Activated naive CD8-positive, alpha-beta T cell treated with anti-CD3 and anti-CD28 coated beads for 36 hours (primary cell): Measurements from ENCODE around the gene SPTBN4. TPM values are rescaled to one million over a fixed set of nuclear protein-coding genes. Genes with fewer than 3 reads are reported as not detected.
"Not testable (repeated sequence)": the region's sequence is repeated elsewhere in the genome, so short reads cannot be mapped to it uniquely, and the experiment has no call there.

Source experiments
- DNase-seq: peaks from one replicate; pipeline ENCODE4 v3.0.0; 2021
- H3K27ac Mint-ChIP-seq: one replicate; pipeline ENCODE4 v1.8.0; 2022; ENCODE audit warnings: mild to moderate bottlenecking, moderate library complexity, mixed read lengths
- H3K27me3 Mint-ChIP-seq: one replicate; pipeline ENCODE4 v1.8.0; 2022; ENCODE audit warnings: mild to moderate bottlenecking, mixed read lengths
- H3K36me3 Mint-ChIP-seq: one replicate; pipeline ENCODE4 v1.8.0; 2021; ENCODE audit warnings: mild to moderate bottlenecking, mixed read lengths
- H3K4me1 Mint-ChIP-seq: one replicate; pipeline ENCODE4 v1.8.0; 2021; ENCODE audit warnings: mixed read lengths
- H3K4me3 Mint-ChIP-seq: one replicate; pipeline ENCODE4 v1.8.0; 2022; ENCODE audit warnings: mild to moderate bottlenecking, moderate library complexity, mixed read lengths
- H3K9me3 Mint-ChIP-seq: one replicate; pipeline ENCODE4 v1.8.0; 2022; ENCODE audit warnings: mixed read lengths
- total RNA-seq, 2 experiments: library from RNA; stranded (reverse); gene quantifications; one replicate each; pipeline ENCODE4 v1.2.3, GENCODE V29; 2021

SPTBN4 gene
- total RNA-seq, 2 experiments from 2014 or later = 1.1 to 2.9 TPM

DNA sequence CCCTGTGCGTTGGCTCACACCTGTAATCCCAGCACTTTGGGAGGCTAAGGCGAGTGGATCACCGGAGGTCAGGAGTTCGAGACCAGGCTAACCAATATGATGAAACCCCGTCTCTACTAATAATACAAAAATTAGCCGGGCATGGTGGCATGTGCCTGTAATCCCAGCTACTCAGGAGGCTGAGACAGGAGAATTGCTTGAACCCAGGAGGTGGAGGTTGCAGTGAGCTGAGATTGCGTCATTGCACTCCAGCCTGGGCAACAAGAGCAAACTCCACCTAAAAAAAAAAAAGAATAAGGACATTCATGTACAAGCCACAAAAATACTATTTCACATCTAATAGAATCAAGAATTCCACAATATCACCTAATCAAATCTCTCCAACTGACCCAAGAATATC is 38.6 kb upstream of the SPTBN4 start:
- not testable (repeated sequence) for H3K27me3 Mint-ChIP-seq, H3K9me3 Mint-ChIP-seq, H3K27ac Mint-ChIP-seq, H3K36me3 Mint-ChIP-seq, H3K4me3 Mint-ChIP-seq, H3K4me1 Mint-ChIP-seq, DNase-seq

DNA sequence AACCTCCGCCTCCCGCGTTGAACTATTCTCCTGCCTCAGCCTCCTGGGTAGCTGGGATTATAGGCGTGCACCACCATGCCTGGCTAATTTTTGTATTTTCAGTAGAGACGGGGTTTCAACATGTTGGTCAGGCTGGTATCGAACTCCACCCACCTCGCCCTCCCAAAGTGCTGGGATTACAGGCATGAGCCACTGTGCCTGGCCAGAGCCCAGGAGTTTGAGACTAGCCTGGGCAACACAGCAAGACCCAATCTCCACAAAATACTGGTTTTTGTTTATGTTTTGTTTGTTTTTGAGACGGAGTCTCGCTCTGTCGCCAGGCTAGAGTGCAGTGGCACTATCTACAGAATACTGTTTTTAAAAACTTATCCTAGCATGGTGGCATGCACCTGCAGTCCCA is 36.6 kb upstream of the SPTBN4 start:
- DNase-seq, H3K27me3 Mint-ChIP-seq, H3K9me3 Mint-ChIP-seq, H3K36me3 Mint-ChIP-seq, H3K27ac Mint-ChIP-seq, H3K4me3 Mint-ChIP-seq: not testable (repeated sequence)
- peaks cover 14% of the 10 kb centered on the region for H3K4me1 Mint-ChIP-seq

DNA sequence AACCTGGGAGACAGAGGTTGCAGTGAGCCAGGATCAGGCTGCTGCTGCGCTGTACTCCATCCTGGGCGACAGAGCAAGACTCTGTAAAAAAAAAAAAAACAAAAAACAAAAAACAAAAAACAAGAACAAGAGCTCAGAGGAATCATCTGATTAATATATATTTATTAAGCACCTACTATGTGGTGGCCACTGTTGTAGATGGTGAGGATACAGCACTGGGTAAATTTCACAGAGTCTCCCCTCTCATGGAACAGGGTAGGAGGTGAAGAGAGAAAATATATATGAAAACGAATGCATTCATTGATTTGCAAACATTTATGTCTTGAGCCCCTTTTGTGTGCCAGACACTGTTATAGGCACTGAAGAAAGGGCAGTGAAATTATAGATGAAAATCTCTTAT is 35.1 kb upstream of the SPTBN4 start:
- no peak for DNase-seq
- Mint-ChIP-seq H3K4me1 (peaks cover 10% of the 10 kb centered on the region), H3K36me3 (no peaks in the 10 kb centered on the region), H3K9me3 (no peaks in the 10 kb centered on the region), H3K27me3 (no peaks in the 10 kb centered on the region), H3K4me3 (no peak overlapping the region), H3K27ac (no peak overlapping the region)

DNA sequence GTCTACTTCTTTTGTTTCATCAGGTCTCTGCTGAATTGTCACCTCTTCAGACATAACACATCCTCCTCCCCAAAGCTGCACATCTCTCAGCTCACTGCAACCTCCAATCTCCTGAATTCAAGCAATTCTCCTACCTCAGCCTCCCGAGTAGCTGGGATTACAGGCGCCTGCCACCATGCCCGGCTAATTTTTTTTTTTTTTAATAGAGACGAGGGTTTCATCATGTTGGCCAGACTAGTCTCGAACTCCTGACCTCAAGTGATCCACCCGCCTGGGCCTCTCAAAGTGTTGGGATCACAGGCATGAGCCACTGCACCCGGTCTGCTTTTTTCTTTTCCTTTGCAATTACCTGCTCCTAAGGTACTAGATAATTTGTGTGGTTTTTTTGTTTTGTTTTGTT is 34.0 kb upstream of the SPTBN4 start:
- H3K27ac Mint-ChIP-seq = peak overlapping the region; percentile 95
- not testable (repeated sequence) for H3K9me3 Mint-ChIP-seq, H3K27me3 Mint-ChIP-seq, DNase-seq, H3K36me3 Mint-ChIP-seq
- peak overlapping the region; percentile 83 for H3K4me3 Mint-ChIP-seq
- peaks cover 10% of the 10 kb centered on the region for H3K4me1 Mint-ChIP-seq

DNA sequence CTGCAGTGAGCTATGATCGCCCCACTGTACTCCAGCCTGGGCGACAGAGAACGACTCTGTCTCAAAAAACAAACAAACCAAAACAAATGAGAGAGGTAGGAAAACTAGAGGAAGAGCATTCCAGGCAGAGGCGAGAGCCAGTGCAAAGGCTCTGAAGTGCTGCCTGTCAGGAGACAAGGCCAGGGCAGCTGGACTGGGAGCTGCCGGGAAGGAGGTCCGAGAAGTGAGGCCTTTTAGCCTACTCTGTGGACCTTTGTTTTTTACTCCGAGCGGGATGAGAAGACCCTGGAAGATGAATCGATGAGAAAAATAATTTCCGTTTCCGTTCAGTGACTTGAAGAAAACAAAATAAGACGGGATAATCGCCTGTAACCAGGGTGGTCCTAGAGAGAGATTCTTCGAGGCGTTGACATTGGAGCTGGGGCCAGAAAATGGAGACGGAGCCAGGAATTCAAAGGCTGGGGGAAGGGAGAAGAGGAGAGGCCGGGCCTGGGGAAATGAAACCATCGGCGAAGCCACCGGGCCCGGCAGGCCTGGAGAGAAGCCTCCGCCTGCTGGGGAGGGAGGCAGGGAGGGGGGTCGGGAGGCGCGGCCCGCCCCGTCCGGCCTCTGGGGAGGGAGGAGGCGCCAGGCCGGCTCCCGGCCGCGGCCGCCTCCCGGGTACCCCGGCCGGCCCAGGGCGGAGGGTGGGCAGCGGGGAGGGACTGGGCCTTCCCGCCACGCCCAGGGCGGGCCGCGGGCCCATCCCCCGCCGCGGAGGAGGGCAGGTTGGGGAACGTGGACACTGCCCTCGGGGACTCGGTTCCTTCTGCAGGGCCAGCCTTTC is 33.2 kb upstream of the SPTBN4 start:
- Mint-ChIP-seq H3K4me1 (peaks cover 10% of the 10 kb centered on the region), H3K36me3 (no peaks in the 10 kb centered on the region), H3K27me3 (no peaks in the 10 kb centered on the region), H3K27ac (peak overlapping the region; percentile 95), H3K9me3 (no peaks in the 10 kb centered on the region), H3K4me3 (peak overlapping the region; percentile 83)
- peak; percentile 59 for DNase-seq

DNA sequence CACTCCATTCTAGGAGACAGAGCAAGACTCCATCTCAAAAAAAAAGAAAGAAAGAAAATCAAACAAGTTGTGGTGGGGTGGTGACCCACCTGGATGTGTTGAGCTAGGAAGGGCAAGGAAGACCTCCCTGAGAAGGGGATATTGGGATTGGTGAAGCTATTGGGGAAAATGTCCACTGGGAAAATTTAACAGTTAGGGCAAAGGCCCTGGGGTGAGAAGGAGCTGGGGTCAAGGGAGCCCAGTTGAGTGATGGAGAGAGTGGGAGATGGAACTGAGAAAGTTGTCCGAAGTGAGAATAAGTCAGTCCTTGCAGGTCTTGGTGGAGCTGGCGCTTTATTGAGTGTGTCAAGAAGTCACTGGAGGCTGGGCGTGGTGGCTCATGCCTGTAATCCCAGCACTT is 28.5 kb upstream of the SPTBN4 start:
- Mint-ChIP-seq H3K27ac (no peak overlapping the region), H3K36me3 (peaks cover 2% of the 10 kb centered on the region), H3K4me1 (peaks cover 26% of the 10 kb centered on the region), H3K9me3 (no peaks in the 10 kb centered on the region), H3K27me3 (no peaks in the 10 kb centered on the region), H3K4me3 (no peak overlapping the region)
- no peak for DNase-seq

DNA sequence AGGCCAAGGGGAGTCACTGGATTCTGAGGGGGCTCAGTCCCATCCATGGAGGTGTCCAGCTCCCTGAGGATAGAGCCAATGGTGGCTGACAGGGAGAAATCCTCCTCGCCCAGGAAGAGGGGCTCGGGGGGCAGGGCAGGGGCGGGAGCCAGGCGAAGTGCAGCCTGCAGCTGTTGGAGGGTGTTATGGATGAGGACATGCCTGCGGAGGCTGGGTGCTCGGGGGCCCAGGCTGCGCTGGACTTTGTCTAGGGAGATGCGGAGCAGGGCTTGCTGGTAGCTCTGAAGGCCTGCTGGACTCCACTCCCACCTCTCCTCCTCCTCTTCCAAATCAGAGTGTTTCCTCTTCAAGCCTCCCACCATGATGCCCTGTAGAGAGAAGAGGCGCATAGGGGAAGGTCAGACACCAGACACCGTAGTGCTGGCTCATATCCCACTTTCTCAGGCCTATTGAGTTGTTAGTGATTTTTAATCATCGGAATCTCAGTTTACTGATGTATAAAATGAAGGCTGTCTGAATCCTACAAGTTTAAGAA is 25.0 kb upstream of the SPTBN4 start:
- peak overlapping the region; percentile 96 for H3K27ac Mint-ChIP-seq
- no peak for DNase-seq
- peaks cover 22% of the 10 kb centered on the region for H3K4me1 Mint-ChIP-seq
- no peaks in the 10 kb centered on the region for H3K9me3 Mint-ChIP-seq
- H3K36me3 Mint-ChIP-seq = peaks cover 2% of the 10 kb centered on the region
- peak overlapping the region; percentile 94 for H3K4me3 Mint-ChIP-seq
- no peaks in the 10 kb centered on the region for H3K27me3 Mint-ChIP-seq

DNA sequence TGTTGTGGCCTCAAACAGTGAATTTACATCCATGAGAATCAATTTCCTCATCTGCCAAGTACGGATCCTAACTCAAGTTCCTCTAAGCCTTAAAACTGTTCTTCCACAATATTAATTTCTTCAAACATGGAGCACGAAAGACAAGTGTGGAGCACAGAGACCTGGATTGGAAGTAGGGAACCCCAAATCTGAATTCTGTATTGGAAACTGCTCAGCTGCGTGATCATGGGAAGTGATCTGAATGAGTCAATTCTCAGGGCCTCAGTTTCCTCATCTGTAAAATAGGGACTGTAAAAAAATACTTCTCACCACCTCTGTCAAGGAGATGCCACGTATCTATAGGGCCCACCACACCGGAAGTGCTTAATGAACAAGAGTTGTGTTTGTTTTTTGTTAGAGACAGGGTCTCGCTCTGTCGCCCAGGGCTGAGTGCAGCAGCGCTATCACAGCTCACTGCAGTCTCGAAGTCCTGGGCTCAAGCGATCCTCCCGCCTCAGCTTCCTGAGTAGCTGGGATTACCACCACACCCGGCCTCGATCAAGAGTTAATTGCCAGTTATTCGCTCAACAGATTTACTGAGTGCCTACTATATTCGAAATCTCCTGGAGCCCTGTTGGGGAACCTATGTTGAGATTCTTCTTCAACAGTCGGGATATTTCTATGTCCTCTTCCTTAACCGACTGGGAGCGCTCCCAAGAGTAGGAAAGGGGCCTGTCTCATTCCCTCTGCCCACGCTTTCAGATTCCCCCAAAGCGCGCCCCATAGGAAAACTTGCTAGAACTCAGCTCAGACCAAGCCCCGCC is 24.3 kb upstream of the SPTBN4 start:
- Mint-ChIP-seq H3K27ac (peak overlapping the region; percentile 96), H3K4me3 (peak overlapping the region; percentile 94), H3K4me1 (peaks cover 22% of the 10 kb centered on the region), H3K36me3 (peaks cover 2% of the 10 kb centered on the region), H3K27me3 (no peaks in the 10 kb centered on the region), H3K9me3 (no peaks in the 10 kb centered on the region)
- peak; percentile 25 for DNase-seq

DNA sequence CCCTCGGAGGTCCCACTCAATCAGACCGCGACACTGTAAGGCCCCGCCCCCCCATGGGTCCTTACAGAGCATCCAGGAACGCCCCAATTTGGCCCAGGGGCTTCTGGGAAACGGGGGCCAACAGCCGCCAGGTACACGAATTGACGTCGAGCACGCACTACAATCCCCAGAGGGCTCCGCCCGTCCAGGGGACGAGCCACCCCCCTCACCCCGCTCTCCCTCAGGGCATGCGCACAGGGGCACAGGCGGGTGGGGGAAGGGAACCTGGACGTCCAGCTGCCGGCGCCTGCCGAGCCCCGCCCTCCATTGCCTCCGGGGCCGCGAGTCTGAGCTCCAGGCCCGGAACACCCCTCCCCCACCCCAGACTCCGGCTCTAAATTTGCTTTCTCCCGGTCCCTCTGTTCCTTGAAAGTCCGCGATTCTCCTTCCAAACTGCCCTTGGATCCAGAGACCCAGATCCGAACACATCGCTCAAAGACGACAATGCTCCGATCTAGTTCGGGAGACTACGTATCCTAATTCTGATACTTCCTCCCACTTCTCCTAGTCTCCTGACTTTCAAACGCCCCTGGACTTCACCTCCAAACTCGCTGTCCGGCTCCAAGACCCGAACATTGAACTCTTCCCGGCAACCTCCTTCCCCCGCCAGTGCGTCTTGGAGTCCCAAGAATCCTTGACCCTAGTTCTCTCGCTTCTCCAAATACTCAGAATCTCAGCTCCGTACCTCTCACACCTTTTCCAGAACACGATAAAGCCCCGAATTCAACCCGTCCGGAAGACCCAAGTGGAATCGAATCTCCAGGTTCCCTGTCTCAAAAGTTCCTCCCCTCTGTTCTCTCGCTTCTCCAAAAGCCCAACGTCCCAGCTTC is 23.4 kb upstream of the SPTBN4 start:
- Mint-ChIP-seq H3K9me3 (no peaks in the 10 kb centered on the region), H3K36me3 (peaks cover 2% of the 10 kb centered on the region), H3K27me3 (no peaks in the 10 kb centered on the region), H3K4me1 (peaks cover 22% of the 10 kb centered on the region), H3K4me3 (peak overlapping the region; percentile 94), H3K27ac (peak overlapping the region; percentile 96)
- peak; percentile 99 for DNase-seq

DNA sequence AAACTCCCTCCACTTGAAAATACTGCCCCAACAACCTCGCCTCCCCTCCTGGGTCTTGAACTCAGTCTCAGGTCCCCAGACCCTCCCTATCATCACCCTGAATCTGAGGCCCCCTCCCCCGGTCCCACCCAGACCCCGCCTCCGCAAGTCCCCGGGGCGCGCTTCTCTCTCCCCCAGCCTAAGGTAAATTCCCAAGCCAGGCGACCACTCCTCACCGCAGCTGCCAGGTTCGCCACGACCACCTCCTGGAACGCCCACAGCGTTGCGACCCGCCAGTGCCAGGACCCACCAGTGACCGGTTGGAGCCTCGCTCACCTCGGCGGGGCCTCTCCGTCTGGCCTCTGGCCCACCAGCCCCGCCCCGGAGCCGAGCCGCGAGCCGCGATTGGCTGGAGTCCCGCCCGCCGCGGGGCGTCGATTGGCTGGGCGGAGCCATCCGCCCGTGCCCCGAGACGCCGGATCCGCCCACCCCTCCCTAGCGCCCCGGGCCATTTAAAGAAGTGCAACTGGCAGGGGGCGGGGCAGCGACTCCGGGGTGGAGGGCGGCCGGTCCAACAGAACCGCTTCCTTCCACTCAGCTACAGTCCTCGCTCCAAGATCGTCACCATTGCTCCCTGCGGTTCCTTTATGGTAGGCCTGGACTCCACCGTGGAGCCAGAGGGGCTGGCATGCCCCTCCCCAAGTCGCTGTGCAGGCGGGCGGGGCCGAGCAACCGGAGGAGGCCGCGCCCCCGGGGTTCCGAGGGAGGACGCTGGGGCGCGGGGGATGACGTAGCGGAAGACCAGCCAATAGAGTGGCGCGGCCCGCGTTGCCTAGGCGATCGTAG is 22.6 kb upstream of the SPTBN4 start, which contains the start of gene SERTAD3:
Gene SERTAD3 (minus strand): TSS at position 336 of the 825 bp plus-strand sequence. CDS start 2,255 bp downstream, outside the sequence.
- no peaks in the 10 kb centered on the region for H3K9me3 Mint-ChIP-seq
- H3K4me3 Mint-ChIP-seq = peak within 1 kb of the TSS; percentile 94
- peaks cover 2% of the 10 kb centered on the region for H3K36me3 Mint-ChIP-seq
- H3K27me3 Mint-ChIP-seq = no peaks in the 10 kb centered on the region
- peak; percentile 99 for DNase-seq
- peaks cover 22% of the 10 kb centered on the region for H3K4me1 Mint-ChIP-seq
- H3K27ac Mint-ChIP-seq = peak within 1 kb of the TSS; percentile 90

DNA sequence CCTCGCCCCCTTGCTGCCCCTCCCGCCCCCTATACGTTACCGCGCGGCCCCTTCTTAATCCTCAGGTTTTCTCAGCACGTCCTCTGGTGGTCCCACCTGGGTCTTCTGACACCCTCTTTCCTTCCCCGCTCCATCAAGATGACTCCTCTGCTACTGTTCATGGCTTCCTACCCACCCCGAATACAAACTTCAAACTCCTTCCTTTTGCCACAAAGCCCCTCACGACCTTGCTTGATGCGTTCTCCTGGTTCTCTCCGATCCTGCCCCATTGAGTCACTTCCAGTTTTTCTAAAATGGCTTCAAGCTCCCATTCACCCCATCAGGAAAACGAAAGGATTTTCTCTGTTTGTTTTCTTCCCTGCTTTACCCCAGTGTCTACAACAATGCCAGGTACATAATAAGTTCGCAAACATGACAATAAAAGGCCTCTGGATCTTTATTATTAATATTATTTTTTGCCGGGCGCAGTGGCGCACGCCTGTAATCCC is 21.9 kb upstream of the SPTBN4 start:
- Mint-ChIP-seq H3K36me3 (peaks cover 2% of the 10 kb centered on the region), H3K9me3 (no peaks in the 10 kb centered on the region), H3K4me3 (peak overlapping the region; percentile 94), H3K27ac (peak overlapping the region; percentile 80), H3K27me3 (no peaks in the 10 kb centered on the region), H3K4me1 (peaks cover 22% of the 10 kb centered on the region)
- DNase-seq = no peak

DNA sequence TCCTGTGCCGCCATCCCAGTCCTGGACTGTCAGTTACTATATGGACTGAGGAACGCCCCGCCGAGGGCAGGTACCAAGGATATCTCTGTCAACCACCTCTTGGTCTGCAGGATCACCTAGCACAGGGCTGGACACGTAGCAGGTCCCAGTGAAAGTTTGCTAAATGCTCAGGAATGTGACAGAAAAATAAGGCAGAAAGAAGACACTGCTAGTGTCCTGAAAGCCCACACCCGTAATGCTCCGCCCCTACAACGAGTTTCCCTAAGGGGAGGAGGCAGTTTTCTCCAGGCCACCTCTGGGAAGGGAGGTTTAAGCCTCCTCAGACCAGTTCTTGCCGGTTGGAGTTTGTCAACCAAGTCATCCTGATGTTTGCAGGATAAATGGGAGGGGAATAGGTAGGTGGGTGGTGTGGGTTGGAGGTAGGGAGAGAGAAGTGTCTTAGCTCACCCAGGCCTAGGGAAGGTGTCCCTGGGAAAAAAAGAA is 21.0 kb upstream of the SPTBN4 start:
- H3K9me3 Mint-ChIP-seq = no peaks in the 10 kb centered on the region
- H3K4me1 Mint-ChIP-seq = peaks cover 19% of the 10 kb centered on the region
- H3K27me3 Mint-ChIP-seq = no peaks in the 10 kb centered on the region
- no peak for DNase-seq
- H3K27ac Mint-ChIP-seq = no peak overlapping the region
- H3K4me3 Mint-ChIP-seq = no peak overlapping the region
- peaks cover 2% of the 10 kb centered on the region for H3K36me3 Mint-ChIP-seq

DNA sequence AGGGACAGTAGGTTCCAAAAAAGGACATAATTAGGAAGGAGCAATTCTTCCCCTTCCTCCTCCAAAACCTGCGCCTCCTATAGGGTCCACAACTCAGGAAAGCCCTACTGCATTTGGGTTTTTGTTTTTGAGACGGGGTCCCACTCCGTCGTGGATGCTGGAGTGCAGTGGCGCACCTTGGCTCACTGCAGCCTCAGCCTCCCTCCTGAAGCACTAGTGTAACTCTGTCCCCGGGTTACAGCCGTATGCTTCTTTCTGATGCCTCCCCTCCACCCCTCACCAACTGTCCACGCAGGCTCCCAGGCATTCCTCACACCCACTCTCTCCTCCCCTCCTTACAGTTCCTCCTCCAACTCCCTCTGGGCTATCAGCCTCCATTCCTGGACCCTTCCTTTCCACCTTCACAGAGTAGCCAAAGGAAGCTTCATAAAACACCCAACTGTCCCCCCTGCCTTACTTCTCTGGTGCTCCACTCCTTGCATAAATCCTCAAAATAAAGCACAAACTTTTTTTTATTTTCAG is 20.5 kb upstream of the SPTBN4 start:
- no peaks in the 10 kb centered on the region for H3K9me3 Mint-ChIP-seq
- no peak overlapping the region for H3K4me3 Mint-ChIP-seq
- H3K4me1 Mint-ChIP-seq = peaks cover 16% of the 10 kb centered on the region
- H3K27ac Mint-ChIP-seq = no peak overlapping the region
- no peaks in the 10 kb centered on the region for H3K27me3 Mint-ChIP-seq
- DNase-seq = no peak
- H3K36me3 Mint-ChIP-seq = peaks cover 2% of the 10 kb centered on the region
